ENCODE results near the gene MMP12. TPM values are rescaled to one million over a fixed set of nuclear protein-coding genes. Genes with fewer than 3 reads are reported as not detected.

The MMP12 gene
- total RNA-seq, 1 experiment from 2014 or later, result not detected

GRCh38 chr11:102850973-102851745, 23.6 kb downstream of the MMP12 start:
- DNase-seq, result no peak
- Histone ChIP-seq H3K27me3 (ENCODE audit: insufficient read depth, low read length) (no peaks in the 10 kb centered on the region), H4K91ac (ENCODE audit: insufficient read length, low read depth, low read length) (no peak overlapping the region), H3K9me3 (ENCODE audit: control insufficient read depth, low read depth, low read length) (no peaks in the 10 kb centered on the region), H3K79me2 (ENCODE audit: insufficient read depth, low read length) (no peaks in the 10 kb centered on the region), H2BK12ac (ENCODE audit: insufficient read length, low read depth, low read length) (no peak overlapping the region), H3K23ac (ENCODE audit: insufficient read length, low read depth, low read length) (no peak overlapping the region), H3T11ph (ENCODE audit: low read length) (no peak overlapping the region), H3K27ac (ENCODE audit: insufficient read length, low read depth, low read length) (no peak overlapping the region), H3K9ac (ENCODE audit: extremely low read depth, insufficient read length, low read length) (no peak overlapping the region), H2AK5ac (ENCODE audit: insufficient read length, low read length) (no peak overlapping the region), H3K14ac (ENCODE audit: insufficient read depth, low read length) (no peak overlapping the region), H2BK5ac (ENCODE audit: insufficient read length, low read length) (no peak overlapping the region), H2BK20ac (ENCODE audit: low read depth, low read length, poor library complexity, severe bottlenecking) (no peak overlapping the region), H3K79me1 (ENCODE audit: insufficient read depth, low read depth, low read length, poor library complexity, severe bottlenecking) (no peaks in the 10 kb centered on the region), H3K4me1 (ENCODE audit: insufficient read depth, low read length) (no peaks in the 10 kb centered on the region), H3K4ac (ENCODE audit: low read depth, low read length) (no peak overlapping the region), H2BK15ac (ENCODE audit: low read depth, low read length) (no peak overlapping the region), H2AFZ (ENCODE audit: low read length) (no peak overlapping the region), H4K5ac (ENCODE audit: insufficient read length, low read depth, low read length) (no peak overlapping the region), H3K56ac (ENCODE audit: insufficient read length, low read depth, low read length) (no peak overlapping the region), H4K20me1 (ENCODE audit: control insufficient read depth, insufficient read depth, insufficient read length) (no peaks in the 10 kb centered on the region), H3K4me2 (ENCODE audit: insufficient read depth, insufficient read length, low read length) (no peak overlapping the region), H3K23me2 (ENCODE audit: insufficient read length, low read depth, low read length, poor library complexity, severe bottlenecking) (no peaks in the 10 kb centered on the region), H3K18ac (ENCODE audit: insufficient read length, low read depth, low read length) (no peak overlapping the region), H2BK120ac (ENCODE audit: low read depth, low read length, poor library complexity, severe bottlenecking) (no peak overlapping the region), H4K8ac (replicated peaks; ENCODE audit: insufficient read length, low read depth, low read length) (no peak overlapping the region)
- no peaks in the 10 kb centered on the region for H3K4me1 Mint-ChIP-seq
- TF ChIP-seq CTCF (conservative IDR thresholded peaks at IDR 0.05), result no peak
- H3K27me3 Mint-ChIP-seq (ENCODE audit: low read depth), result no peaks in the 10 kb centered on the region
- no CpG with 5 or more reads among the region's 7 CpGs for WGBS (ENCODE audit: extremely low coverage, insufficient read length, low lambda C conversion rate)
- H3K27ac Mint-ChIP-seq, result no peak overlapping the region; a peak in 1 of 7 replicates
- H3K9me3 Mint-ChIP-seq, result no peaks in the 10 kb centered on the region
- no peak overlapping the region for H3K4me3 Mint-ChIP-seq
- no peaks in the 10 kb centered on the region for H3K36me3 Mint-ChIP-seq (ENCODE audit: insufficient read depth in 1 of 3, low read depth in 3 of 3)
